Breast epithelium (tissue), 3 donors: ENCODE data around the gene LRRK1.

Experiments used
- POLR2A ChIP-seq: fragments of 450-650 bp; IDR thresholded peaks from one replicate; pipeline ENCODE4 v1.6.1; 2016; ENCODE audit warnings: antibody characterized with exemption, mild to moderate bottlenecking, moderate library complexity
- TF ChIP-seq, protein P1 (sequence below), 3 donors: fragments of 450-650 bp; IDR thresholded peaks; one replicate each; pipeline ENCODE4 v1.5.1; 2016 to 2017; ENCODE audit warnings: antibody characterized with exemption in 3 of 3, mild to moderate bottlenecking in 3 of 3, moderate library complexity in 3 of 3

DNA sequence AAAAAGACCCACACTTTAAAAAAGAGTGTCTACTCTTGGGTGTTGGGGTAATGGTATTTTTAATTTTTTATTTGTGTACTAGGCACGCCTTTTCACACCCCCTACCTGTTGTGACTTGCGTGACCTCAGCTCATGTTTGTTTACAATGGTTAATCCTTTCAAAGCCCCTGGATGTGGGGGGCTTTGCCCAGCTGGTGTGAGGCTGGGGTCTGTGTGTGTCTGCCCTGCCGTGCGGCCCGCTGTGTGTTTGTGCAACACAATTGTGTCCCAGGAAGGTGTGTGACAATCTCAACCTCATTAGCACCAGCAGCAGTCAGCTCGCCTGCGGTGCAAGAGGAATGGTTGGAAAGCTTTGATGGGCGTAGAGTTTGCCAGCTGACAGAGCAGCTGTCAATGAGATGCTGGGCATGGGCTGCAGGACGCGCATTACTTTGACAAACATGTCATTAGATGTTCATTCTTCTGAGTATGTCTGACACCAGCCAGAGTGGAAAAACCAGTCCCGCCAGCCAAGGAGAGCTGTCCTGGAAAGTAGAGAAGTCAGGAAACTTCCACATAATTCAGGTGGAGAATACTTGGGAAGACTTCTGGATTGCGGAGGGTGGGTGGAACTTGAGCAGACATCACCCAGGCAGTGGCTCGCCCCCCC is 9.6 kb downstream of the LRRK1 start:
- TF ChIP-seq, protein P1, sequence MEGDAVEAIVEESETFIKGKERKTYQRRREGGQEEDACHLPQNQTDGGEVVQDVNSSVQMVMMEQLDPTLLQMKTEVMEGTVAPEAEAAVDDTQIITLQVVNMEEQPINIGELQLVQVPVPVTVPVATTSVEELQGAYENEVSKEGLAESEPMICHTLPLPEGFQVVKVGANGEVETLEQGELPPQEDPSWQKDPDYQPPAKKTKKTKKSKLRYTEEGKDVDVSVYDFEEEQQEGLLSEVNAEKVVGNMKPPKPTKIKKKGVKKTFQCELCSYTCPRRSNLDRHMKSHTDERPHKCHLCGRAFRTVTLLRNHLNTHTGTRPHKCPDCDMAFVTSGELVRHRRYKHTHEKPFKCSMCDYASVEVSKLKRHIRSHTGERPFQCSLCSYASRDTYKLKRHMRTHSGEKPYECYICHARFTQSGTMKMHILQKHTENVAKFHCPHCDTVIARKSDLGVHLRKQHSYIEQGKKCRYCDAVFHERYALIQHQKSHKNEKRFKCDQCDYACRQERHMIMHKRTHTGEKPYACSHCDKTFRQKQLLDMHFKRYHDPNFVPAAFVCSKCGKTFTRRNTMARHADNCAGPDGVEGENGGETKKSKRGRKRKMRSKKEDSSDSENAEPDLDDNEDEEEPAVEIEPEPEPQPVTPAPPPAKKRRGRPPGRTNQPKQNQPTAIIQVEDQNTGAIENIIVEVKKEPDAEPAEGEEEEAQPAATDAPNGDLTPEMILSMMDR (IDR thresholded peaks at IDR 0.05): no peak
- no peak for TF ChIP-seq POLR2A
